ENCODE measurements around the gene ZSCAN5C. TPM values are rescaled to one million over a fixed set of nuclear protein-coding genes. Genes with fewer than 3 reads are reported as not detected.

Gene ZSCAN5C
- total RNA-seq, 1 donor from 2014 or later: not detected

Other genes starting within 250 kb of the ZSCAN5C start
- not detected in 2 replicates for gene NLRP5, start 215.5 kb upstream of the ZSCAN5C start, total RNA-seq
- gene ZNF787, start 81.0 kb upstream of the ZSCAN5C start, total RNA-seq: 32.4 and 34.8 TPM in 2 replicates
- gene ZNF444, start 61.0 kb upstream of the ZSCAN5C start, total RNA-seq: 27.4 and 39.6 TPM in 2 replicates
- gene GALP, start 26.3 kb upstream of the ZSCAN5C start, total RNA-seq: not detected in 2 replicates
- not detected in 2 replicates for gene ZSCAN5B, start 4.5 kb upstream of the ZSCAN5C start, total RNA-seq
- gene EDDM13, start 70.5 kb downstream of the ZSCAN5C start, total RNA-seq: 0.85 and 2.5 TPM in 2 replicates
- 12.0 TPM in 2 replicates for gene ZSCAN5A, start 112.6 kb downstream of the ZSCAN5C start, total RNA-seq
- gene ZNF582, start 191.3 kb downstream of the ZSCAN5C start, total RNA-seq: 1.3 and 2.3 TPM in 2 replicates
- 3.4 and 3.5 TPM in 2 replicates for gene ZNF583, start 202.1 kb downstream of the ZSCAN5C start, total RNA-seq

Data from T-helper 1 cell treated with Interleukin-12 subunit alpha and Interleukin-12 subunit beta and Interleukin-4 antibody, amounts not matched to agents 30 ng/mL and 1 ng/mL, for 36 hours (primary cell).